Gastroesophageal sphincter (tissue), 4 donors: ENCODE results near the gene API5. TPM values are rescaled to one million over a fixed set of nuclear protein-coding genes. Genes with fewer than 3 reads are reported as not detected.
A peak's percentile ranks its signal among the peaks of the same experiment; 100 is the strongest.

Experiments used
- ATAC-seq: fragments of 150-250 bp; one replicate; pipeline ENCODE4 v1.9.1; 2016; ENCODE audit warnings: mild to moderate bottlenecking, moderate library complexity
- H3K27ac ChIP-seq, 4 donors: fragments of 200-600 bp; sonication (generic) in 3 of 4; 1 replicate in 3 of 4; 2 replicates in 1 of 4; pipeline ENCODE4 v1.5.1; 2016 to 2019
- H3K27me3 ChIP-seq: fragments of 200-600 bp; sonication (generic); one replicate; pipeline ENCODE4 v1.5.1; 2019
- H3K36me3 ChIP-seq, 2 donors: fragments of 200-600 bp; sonication (generic); one replicate each; pipeline ENCODE4 v1.5.1; 2019; ENCODE audit warnings: control low read depth in 1 of 2
- H3K4me1 ChIP-seq, 3 donors: fragments of 200-600 bp; sonication (generic); 1 replicate in 2 of 3; 2 replicates in 1 of 3; pipeline ENCODE4 v1.5.1; 2016 to 2019; ENCODE audit warnings: control low read depth in 2 of 3
- H3K4me3 ChIP-seq, 2 donors: fragments of 200-600 bp; sonication (generic); one replicate each; pipeline ENCODE4 v1.5.1; 2019; ENCODE audit warnings: mild to moderate bottlenecking in 1 of 2, moderate library complexity in 1 of 2
- H3K9me3 ChIP-seq, 3 donors: fragments of 200-600 bp; sonication (generic); one replicate each; pipeline ENCODE4 v1.5.1; 2017 to 2019; ENCODE audit warnings: control low read depth in 2 of 3
- EP300 ChIP-seq: sonication (generic); formaldehyde crosslinking; IDR thresholded peaks from one replicate; pipeline ENCODE4 v1.6.1; 2017; ENCODE audit warnings: antibody characterized with exemption, mild to moderate bottlenecking
- POLR2A ChIP-seq, 2 donors: fragments of 450-650 bp; IDR thresholded peaks; one replicate each; pipeline ENCODE4 v1.6.1; 2017; ENCODE audit warnings: antibody characterized with exemption in 2 of 2, mild to moderate bottlenecking in 2 of 2, moderate library complexity in 1 of 2
- POLR2AphosphoS5 ChIP-seq: sonication (generic); formaldehyde crosslinking; IDR thresholded peaks from one replicate; pipeline ENCODE4 v1.6.1; 2017; ENCODE audit warnings: antibody characterized with exemption
- WGBS, 2 donors: methylation state at CpG; one replicate each; pipeline ENCODE4 v1.1.5; 2018; ENCODE audit warnings: low coverage in 1 of 2; 5-methylcytosine and 5-hydroxymethylcytosine counted together
- total RNA-seq, 4 donors: library from RNA; depleted of rRNA; stranded (reverse); fragments of >200 nt; gene quantifications; one replicate each; pipeline ENCODE4 v1.1.0, GENCODE V29; 2016
- TF ChIP-seq, protein P1 (sequence below), 4 experiments: fragments of 200-600 bp in 2 of 4; fragments of 450-650 bp in 2 of 4; sonication (generic) in 1 of 4; IDR thresholded peaks; one replicate each; pipeline ENCODE4 v1.5.1; 2017 to 2019; ENCODE audit warnings: antibody characterized with exemption in 4 of 4, mild to moderate bottlenecking in 2 of 4, moderate library complexity in 2 of 4

Gene API5
- total RNA-seq, result 100 to 1,000 TPM in 3 of 4 donors, 10 to 100 TPM in 1; 85.6 to 106 (median 105) TPM

DNA sequence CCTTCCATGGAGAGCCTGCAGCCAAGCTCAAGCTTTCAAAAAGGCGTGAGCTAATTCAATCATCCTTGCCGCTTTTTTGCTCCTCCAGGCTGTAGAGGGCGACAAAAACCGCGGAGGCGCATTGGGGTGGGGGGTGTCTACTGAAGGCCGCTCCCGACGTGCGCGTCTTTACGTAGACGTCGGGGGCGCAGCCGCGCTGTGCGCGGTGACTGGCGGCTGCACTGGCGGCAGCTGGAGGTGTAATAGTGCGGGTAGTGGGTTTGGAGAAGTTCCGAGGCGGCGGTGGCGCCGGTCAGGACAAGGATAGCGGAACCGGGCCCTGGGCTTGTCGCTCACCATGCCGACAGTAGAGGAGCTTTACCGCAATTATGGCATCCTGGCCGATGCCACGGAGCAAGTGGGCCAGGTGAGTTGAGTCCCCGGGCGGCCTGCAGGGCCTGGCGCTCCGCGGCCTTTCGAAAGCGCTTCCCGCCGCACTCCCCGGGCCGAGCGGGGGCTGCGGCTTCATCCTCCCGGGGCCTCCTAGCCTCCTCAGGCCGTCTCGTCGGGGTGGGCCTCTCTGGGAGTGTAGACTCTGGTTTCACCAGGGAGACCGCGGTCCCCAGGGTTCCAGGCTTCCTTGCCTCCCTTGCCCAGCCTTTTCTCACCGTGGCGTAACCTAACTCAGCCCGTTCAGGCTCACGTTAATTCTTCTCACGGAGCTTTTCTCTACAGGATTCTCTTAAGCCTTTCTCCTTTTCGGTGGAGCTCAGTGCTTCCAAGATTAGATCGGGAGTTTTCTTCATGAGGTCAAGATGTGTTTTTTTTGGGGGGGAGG, at the start of gene API5:
Gene API5 (plus strand): TSS at position 206 of the 817 bp plus-strand sequence. CDS start 132 bp downstream, at position 338.
- Histone ChIP-seq H3K4me1 (peaks cover 0 to 40% (median 16%) of the 10 kb centered on the region in 3 donors), H3K4me3 (peak within 1 kb of the TSS; percentile 77 to 90), H3K27ac (peak within 1 kb of the TSS; percentile 67 to 93 (median 90)), H3K36me3 (peaks cover 0 to 3% of the 10 kb centered on the region in 2 donors), H3K27me3 (no peaks in the 10 kb centered on the region), H3K9me3 (no peaks in the 10 kb centered on the region)
- 0% methylated on average over 12 to 14 of the region's 60 CpGs for WGBS, 2 donors
- peak; percentile 99 for ATAC-seq
- peak; percentile 72 for TF ChIP-seq POLR2AphosphoS5
- TF ChIP-seq POLR2A (IDR thresholded peaks at IDR 0.05), result peak; percentile 63
- TF ChIP-seq EP300, result no peak
- TF ChIP-seq, protein P1, sequence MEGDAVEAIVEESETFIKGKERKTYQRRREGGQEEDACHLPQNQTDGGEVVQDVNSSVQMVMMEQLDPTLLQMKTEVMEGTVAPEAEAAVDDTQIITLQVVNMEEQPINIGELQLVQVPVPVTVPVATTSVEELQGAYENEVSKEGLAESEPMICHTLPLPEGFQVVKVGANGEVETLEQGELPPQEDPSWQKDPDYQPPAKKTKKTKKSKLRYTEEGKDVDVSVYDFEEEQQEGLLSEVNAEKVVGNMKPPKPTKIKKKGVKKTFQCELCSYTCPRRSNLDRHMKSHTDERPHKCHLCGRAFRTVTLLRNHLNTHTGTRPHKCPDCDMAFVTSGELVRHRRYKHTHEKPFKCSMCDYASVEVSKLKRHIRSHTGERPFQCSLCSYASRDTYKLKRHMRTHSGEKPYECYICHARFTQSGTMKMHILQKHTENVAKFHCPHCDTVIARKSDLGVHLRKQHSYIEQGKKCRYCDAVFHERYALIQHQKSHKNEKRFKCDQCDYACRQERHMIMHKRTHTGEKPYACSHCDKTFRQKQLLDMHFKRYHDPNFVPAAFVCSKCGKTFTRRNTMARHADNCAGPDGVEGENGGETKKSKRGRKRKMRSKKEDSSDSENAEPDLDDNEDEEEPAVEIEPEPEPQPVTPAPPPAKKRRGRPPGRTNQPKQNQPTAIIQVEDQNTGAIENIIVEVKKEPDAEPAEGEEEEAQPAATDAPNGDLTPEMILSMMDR (IDR thresholded peaks at IDR 0.05), result peak; percentile 62 to 90 (median 64)

DNA sequence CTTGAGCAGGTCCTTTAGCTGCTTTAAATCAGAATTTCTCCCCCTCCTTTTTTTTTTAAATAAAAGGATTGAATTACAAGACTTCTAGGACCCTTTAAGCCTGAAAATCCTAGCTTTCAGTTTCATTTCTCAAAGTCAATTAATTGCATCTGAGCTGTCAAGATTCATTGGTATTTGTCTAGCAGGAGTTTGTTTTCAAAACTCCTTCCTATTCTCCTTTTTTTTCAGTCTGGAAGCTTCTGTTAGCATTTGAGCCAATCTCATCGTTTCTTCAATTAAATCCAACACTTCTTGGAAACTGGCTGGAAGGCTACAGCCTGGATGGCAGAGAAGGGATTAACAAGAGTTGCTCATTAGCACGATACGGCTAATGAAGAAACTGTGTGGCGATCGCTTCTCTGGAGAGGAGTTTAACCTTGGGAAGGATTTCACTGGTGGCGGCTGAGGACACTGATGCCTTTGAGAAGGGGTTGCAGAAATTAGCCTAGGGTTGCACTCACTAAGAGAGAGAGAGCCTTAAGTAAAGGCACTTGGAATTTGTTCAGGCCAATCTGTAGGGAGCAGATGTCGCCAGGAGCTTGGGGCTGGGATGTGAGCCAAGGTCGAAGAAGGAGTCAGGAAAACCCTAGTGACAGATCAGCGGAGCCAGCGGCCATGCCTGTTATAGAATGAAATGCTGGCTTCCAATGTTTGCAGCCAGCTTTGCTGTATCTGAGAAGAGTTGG, 43.8 kb upstream of the API5 start:
- H3K4me3 ChIP-seq, result peak overlapping the region in 1 of 2 donors; percentile 3
- TF ChIP-seq POLR2AphosphoS5 (no peak), EP300 (no peak), POLR2A (IDR thresholded peaks at IDR 0.05) (no peak)
- TF ChIP-seq, protein P1 (IDR thresholded peaks at IDR 0.05), result no peak
- no peaks in the 10 kb centered on the region for H3K9me3 ChIP-seq
- ATAC-seq, result no peak
- no peak overlapping the region for H3K27ac ChIP-seq
- H3K36me3 ChIP-seq, result no peaks in the 10 kb centered on the region
- 49 to 50% methylated on average over 9 of the region's 10 CpGs for WGBS, 2 donors
- H3K27me3 ChIP-seq, result no peaks in the 10 kb centered on the region
- no peaks in the 10 kb centered on the region for H3K4me1 ChIP-seq

DNA sequence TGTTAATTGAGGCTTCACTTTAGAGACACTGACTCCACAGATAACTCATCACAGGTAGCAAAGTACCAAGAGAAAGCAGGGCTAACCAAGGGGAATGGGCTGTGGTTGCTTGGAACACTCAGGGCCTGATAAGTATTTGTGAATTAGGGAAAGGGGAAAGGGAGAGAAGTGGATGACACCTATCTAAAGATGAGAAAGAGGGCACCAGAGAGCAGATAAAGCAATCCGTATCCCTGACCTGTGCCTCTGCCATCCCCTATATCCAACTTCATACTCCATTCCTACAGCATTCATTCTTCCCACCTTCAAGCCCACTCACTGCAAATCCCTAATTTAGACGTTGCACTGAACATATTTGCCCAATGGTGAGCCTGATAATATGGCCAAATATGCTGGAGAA, 43.0 kb upstream of the API5 start:
- Histone ChIP-seq H3K27ac (no peak overlapping the region), H3K9me3 (no peaks in the 10 kb centered on the region), H3K4me1 (no peaks in the 10 kb centered on the region), H3K36me3 (no peaks in the 10 kb centered on the region), H3K4me3 (no peak overlapping the region), H3K27me3 (no peaks in the 10 kb centered on the region)
- no peak for ATAC-seq
- 0 to 19% methylated on average over 1 to 2 of the region's 2 CpGs for WGBS, 2 donors
- TF ChIP-seq EP300, result no peak
- TF ChIP-seq POLR2AphosphoS5, result no peak
- TF ChIP-seq, protein P1 (IDR thresholded peaks at IDR 0.05), result no peak
- no peak for TF ChIP-seq POLR2A (IDR thresholded peaks at IDR 0.05)

DNA sequence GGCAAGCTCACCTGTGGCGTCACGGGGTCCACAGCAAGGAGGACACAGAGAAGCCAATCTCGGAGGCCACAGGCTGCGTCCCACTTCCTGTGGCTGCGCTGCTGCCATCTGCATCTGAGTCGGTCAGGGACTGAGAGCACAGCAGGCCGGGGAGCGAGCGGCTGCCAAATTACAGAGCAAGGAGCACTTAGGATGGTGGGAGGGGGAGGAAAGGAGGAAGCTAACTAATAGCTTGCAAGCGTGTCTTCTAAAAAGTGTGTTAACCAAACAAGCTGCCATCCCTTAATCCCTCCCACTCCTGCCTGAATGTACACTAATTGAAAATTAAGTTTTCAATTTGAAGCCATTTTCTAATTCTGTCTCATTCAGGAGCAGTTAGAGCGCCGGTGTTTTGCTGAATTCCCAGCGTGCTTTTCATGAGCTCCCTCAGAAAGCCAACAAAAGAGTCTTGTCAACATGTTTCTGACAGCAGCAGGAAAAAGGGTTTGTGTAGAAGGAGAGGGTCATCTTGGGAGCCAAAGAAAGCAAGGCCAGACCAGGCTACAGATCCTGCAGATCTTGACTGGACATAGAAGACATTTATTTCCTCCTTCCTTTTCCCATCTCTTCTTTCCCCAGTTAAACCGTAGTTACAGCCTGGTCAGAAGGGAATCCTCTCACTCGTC, 42.4 kb upstream of the API5 start:
- no peak overlapping the region for H3K4me3 ChIP-seq
- H3K27me3 ChIP-seq, result no peaks in the 10 kb centered on the region
- TF ChIP-seq POLR2AphosphoS5, result no peak
- TF ChIP-seq, protein P1 (IDR thresholded peaks at IDR 0.05), result no peak
- TF ChIP-seq POLR2A (IDR thresholded peaks at IDR 0.05), result no peak
- TF ChIP-seq EP300, result no peak
- H3K27ac ChIP-seq, result no peak overlapping the region
- H3K36me3 ChIP-seq, result no peaks in the 10 kb centered on the region
- WGBS, 2 donors, result 10 to 20% methylated on average over 2 to 12 of the region's 15 CpGs
- ATAC-seq, result no peak
- H3K9me3 ChIP-seq, result no peaks in the 10 kb centered on the region
- H3K4me1 ChIP-seq, result no peaks in the 10 kb centered on the region
